H1 (cell line): Measurements from ENCODE around the gene CLCNKB.

Experiments
- CTCF ChIP-seq, 3 experiments: IDR thresholded peaks; 1 replicate in 2 of 3; 2 replicates in 1 of 3; pipeline versions ENCODE4 v1.5.1 to v1.6.1; 2011; ENCODE audit warnings: low read length in 3 of 3, mild to moderate bottlenecking in 3 of 3, inconsistent platforms in 2 of 3, low read depth in 1 of 3, moderate library complexity in 1 of 3; ENCODE audit not compliant: insufficient read depth in 1 of 3; ENCODE audit errors: control extremely low read depth in 1 of 3
- EZH2 ChIP-seq: fragments of 200-600 bp; sonication (generic); IDR thresholded peaks from 2 replicates; pipeline ENCODE4 v1.7.1; 2012; ENCODE audit warnings: low read depth, mild to moderate bottlenecking, moderate library complexity, low read length, inconsistent platforms; ENCODE audit not compliant: severe bottlenecking
- JUND ChIP-seq: IDR thresholded peaks from 2 replicates; pipeline ENCODE4 v1.6.1; 2011; ENCODE audit warnings: mild to moderate bottlenecking, improper control_type of control experiment, low read length
- SIN3A ChIP-seq, 2 experiments: IDR thresholded peaks in 1 of 2; conservative IDR thresholded peaks in 1 of 2; 2 replicates each; pipeline ENCODE4 v1.6.1; 2011 to 2012; ENCODE audit warnings: low read length in 2 of 2, improper control_type of control experiment in 1 of 2, low read depth in 1 of 2, mild to moderate bottlenecking in 1 of 2
- SP1 ChIP-seq: IDR thresholded peaks from 2 replicates; pipeline ENCODE4 v1.6.1; 2011; ENCODE audit warnings: low read depth, low read length
- TCF12 ChIP-seq: IDR thresholded peaks from 2 replicates; pipeline ENCODE4 v1.6.1; 2011; ENCODE audit warnings: low read depth, mild to moderate bottlenecking, low read length

GRCh38 chr1:16018749-16019643, 24.6 kb upstream of the CLCNKB start:
- TF ChIP-seq CTCF (IDR thresholded peaks at IDR 0.05; ENCODE audit: control extremely low read depth in 1 of 3, insufficient read depth in 1 of 3, low read depth in 1 of 3, low read length in 3 of 3) (no peak), TCF12 (no peak), SIN3A (conservative IDR thresholded peaks at IDR 0.05 in 1 of 2, IDR thresholded peaks at IDR 0.05 in 1 of 2; ENCODE audit: low read depth in 1 of 2, low read length in 2 of 2) (no peak), EZH2 (no peak), JUND (no peak), SP1 (no peak)
